HFF-Myc (cell line): ENCODE measurements around the gene IL1RAPL2.

Experiments
- DNase-seq: peaks from one replicate; pipeline ENCODE4 v3.0.0-alpha.2; 2011; ENCODE audit warnings: low read depth; ENCODE audit errors: extremely low read depth
- H3K4me3 ChIP-seq: replicated peaks from 2 replicates; pipeline ENCODE4 v1.5.1; 2011; ENCODE audit warnings: low read depth, mild to moderate bottlenecking, control low read depth, low read length
- CTCF ChIP-seq: IDR thresholded peaks from 2 replicates; pipeline ENCODE4 v1.5.1; 2012; ENCODE audit warnings: mild to moderate bottlenecking, low read depth, low read length, control low read depth; ENCODE audit errors: missing control alignments

IL1RAPL2 gene

GRCh38 chrX:105745863-105746262 is 1179.9 kb downstream of the IL1RAPL2 start:
- no peak overlapping the region for H3K4me3 ChIP-seq
- no peak for TF ChIP-seq CTCF
- DNase-seq = no peak

GRCh38 chrX:105752338-105752956 is 1186.4 kb downstream of the IL1RAPL2 start:
- no peak for TF ChIP-seq CTCF
- DNase-seq = no peak
- H3K4me3 ChIP-seq = no peak overlapping the region

GRCh38 chrX:105753411-105753810 is 1187.4 kb downstream of the IL1RAPL2 start:
- DNase-seq = no peak
- no peak overlapping the region for H3K4me3 ChIP-seq
- no peak for TF ChIP-seq CTCF

- no peak overlapping the region for H3K4me3 ChIP-seq
- DNase-seq = no peak
- TF ChIP-seq CTCF = no peak
Observed at GRCh38 chrX:105754286-105754964, 1188.4 kb downstream of the IL1RAPL2 start.

- no peak for DNase-seq
- no peak overlapping the region for H3K4me3 ChIP-seq
- TF ChIP-seq CTCF = no peak
Observed at GRCh38 chrX:105755109-105755508, 1189.1 kb downstream of the IL1RAPL2 start.

GRCh38 chrX:105758754-105759153 is 1192.8 kb downstream of the IL1RAPL2 start:
- no peak for TF ChIP-seq CTCF
- H3K4me3 ChIP-seq = no peak overlapping the region
- no peak for DNase-seq
